Right forelimb (tissue), 1 donor: Measurements from ENCODE around the gene CDH8.
"Not testable (repeated sequence)": the region's sequence is repeated elsewhere in the genome, so short reads cannot be mapped to it uniquely, and the experiment has no call there.

Source experiments
- DNase-seq: peaks from one replicate; pipeline ENCODE4 v3.0.0-alpha.2; 2018

Gene CDH8

GRCh38 chr16:61836804-61837393, 199.3 kb downstream of the CDH8 start:
- no peak for DNase-seq

GRCh38 chr16:61834082-61834481, 202.2 kb downstream of the CDH8 start:
- DNase-seq: no peak

GRCh38 chr16:61831351-61831917, 204.8 kb downstream of the CDH8 start:
- no peak for DNase-seq

GRCh38 chr16:61829631-61830030, 206.6 kb downstream of the CDH8 start:
- DNase-seq: no peak

GRCh38 chr16:61823326-61823725, 212.9 kb downstream of the CDH8 start:
- DNase-seq: no peak

GRCh38 chr16:61820820-61821219, 215.4 kb downstream of the CDH8 start:
- no peak for DNase-seq

GRCh38 chr16:61820398-61820797, 215.8 kb downstream of the CDH8 start:
- DNase-seq: no peak

DNA sequence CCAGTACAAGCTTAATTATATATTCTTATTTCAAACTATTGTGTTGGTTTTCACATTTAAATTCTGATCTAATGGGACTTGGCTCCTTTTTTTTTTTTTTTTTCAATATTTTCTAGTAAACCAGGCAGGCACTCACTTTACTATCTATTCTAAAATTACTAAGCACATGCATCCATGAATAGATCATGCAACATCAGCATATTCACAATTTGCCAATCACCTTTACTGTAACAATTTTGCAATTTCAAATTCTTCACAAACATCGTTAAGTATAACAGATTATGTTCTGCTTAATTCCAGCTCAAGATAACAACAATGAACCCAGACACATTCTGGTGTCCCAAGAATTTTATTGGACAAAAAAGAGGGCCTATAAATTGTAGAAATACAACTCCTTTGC, 217.4 kb downstream of the CDH8 start:
- DNase-seq: no peak

DNA sequence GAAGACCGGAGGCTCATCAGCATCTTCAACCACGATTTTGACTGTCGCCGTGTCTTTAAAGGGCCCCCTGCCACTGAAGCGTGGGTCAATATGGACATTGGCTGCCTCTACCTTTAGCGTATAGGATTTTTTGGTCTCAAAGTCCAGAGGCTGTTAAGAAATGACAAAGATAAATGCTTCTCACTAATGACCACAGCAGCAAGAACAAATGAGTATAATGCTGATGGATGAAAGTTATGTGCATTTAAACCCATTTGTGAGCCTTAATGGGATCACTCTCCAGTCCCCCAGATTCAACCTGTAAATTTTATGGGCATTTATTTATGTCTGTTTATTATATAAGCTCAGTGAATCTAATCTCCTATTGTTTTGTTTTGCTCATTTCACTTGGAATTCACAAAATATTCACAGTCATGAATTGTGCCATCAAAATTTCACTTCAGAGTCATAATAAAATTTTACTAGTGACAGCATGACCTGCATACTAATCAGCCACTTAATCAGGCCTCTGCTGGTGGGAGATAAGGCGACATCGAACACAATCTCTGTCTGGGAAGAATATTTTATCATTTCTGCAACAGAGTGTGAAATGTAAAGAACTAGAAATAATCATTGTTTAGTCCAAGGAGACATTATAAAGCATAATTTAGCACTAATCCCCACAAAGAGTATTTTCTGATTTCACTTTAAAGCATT, 218.5 kb downstream of the CDH8 start:
- DNase-seq: no peak

DNA sequence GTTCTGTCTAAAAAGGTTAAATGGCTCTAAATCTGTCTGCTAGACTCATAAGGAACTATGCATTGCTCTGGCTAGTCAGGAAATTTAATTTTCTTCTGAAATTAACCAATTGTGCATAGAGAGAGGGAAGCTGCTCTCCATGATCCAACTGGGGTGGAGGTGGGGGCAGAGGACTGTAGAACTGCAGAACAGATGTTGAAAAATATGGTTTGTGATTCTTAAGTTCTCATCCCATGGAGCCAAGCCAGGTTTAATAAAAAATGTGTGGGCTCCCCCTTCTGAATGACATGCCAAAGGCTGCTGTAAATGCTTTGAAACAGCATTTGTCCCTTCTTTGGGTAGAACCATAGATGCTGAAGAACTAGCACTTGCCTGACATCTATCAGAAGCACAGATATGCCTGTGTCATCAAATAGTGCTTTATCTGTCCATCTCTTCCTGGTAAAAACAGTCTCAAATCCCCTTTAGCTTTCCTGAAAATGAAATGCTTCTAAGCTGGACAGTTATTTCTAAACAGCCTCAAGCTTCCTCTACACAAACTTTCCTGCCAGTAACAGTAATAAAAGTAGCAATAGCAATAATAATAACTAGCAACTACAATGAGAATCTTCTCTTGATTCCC, 221.4 kb downstream of the CDH8 start:
- DNase-seq: no peak

GRCh38 chr16:61813339-61813738, 222.9 kb downstream of the CDH8 start:
- DNase-seq: no peak

- DNase-seq: no peak
Observed at GRCh38 chr16:61812251-61812650, 224.0 kb downstream of the CDH8 start.

DNA sequence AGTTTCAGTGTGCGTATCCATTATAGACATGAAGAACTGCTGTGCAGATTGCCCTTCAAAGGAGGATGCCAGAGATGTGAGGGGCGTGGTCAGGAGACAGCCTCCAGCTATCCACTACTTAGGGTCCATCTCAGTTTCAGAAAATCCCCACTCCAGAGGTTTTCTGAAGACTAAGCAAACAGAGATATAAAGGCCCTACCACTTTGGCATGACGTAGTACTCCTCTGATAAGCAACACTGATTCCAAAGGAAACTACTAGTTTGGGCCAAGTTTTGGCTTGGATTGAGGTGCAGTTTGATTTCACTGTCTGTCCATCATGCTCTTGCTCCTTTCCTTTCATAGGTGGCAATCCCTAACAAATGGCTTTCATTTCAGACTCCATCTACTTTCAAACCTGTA, 228.7 kb downstream of the CDH8 start:
- no peak for DNase-seq

GRCh38 chr16:61801217-61801616, 235.0 kb downstream of the CDH8 start:
- DNase-seq: not testable (repeated sequence)

GRCh38 chr16:61798741-61799140, 237.5 kb downstream of the CDH8 start:
- no peak for DNase-seq

DNA sequence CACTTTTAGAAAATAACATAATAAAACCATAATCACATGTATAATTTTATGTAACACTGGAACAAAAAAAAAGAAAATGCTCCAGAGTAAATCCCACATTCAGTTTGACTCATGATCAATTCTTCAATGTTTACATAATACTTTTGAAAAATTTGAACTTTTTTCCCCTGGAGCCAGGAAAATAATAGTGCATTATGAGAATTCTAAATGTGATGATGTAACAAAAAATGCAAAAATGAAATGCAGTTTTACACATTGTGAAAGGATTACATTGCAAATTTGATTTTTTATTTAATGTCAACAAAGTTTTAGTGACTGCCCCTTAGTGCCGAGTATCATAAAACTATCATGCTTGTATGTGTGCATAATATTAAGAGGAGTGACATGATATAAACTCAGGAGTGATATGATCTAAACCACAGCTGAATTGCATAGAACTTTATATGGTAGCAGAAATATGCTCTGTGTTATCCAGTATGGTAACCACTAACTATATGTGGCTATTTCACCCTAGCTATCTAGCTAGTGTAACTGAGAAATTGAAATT, 238.2 kb downstream of the CDH8 start:
- no peak for DNase-seq

DNA sequence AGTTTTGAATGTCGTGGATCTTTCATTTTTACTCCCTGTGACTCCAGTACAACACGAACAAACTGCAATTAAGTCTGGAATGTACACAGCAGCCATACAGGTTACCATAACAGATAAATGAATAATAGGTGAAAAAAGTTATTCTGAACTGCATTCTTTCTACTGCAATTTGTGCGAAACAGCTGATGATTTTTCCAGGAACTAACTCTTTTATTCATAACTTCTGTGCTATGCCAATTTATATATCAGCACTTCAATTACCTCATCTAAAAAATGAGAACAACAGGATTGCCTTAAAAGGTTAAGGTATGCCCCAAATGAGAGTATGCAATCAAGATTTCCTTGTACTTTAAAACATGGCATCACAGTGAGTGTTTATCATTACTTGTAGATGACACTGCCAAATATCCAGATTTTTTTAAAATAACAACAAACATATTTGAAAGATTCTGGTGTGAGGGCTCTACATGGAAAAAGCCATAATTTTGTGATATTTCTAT, 238.9 kb downstream of the CDH8 start:
- DNase-seq: no peak

DNA sequence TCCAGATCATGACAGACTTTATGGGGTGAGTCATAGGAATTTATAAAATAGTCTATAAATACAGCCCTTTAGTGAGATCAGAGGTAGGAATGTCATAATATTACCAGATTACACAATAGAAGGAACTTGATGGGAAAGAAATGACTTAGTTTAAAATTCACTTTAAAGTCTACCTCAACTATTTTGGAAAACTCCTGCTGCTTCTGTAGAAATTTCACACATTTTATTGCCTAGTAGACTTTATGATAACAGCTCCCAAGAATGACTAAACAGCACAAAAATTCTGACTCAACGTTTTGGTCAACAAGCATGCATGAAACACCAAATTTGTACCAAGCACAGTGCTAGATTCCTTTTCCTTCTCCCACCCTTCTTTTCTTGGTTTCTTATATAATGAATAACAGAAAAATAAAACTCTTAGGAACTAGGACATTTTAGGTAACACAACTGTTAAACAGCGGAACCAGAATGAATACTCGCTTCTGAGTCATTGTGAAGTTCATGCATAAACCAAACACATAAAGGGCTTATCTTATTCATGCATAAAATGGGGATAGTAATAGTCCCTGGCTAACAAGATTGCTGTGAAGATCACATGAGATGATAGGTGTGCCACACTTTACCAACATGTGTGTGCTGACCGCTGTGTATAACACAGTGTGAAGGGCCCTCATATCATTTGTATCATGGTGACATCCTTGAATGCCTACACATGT, 243.9 kb downstream of the CDH8 start:
- DNase-seq: no peak

DNA sequence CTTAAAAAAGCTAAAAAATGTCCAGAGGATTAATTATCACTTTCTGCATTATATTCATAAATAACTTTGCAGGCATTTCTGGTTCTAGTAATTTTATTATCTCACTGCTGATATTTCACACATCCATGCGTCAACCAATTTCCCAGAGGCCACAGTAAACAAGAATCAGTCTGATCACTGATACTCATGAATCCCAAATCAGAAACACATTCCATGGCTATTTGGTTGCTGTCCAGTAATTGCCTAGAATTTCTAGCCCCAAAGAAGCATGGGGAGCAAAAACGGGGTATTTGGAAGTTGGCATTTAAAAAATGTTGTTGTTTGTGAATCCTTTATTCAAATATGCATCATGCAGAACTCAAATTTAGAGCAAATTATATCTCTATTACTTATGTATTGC, 244.8 kb downstream of the CDH8 start:
- no peak for DNase-seq

GRCh38 chr16:61781855-61782254, 254.4 kb downstream of the CDH8 start:
- DNase-seq: not testable (repeated sequence)

DNA sequence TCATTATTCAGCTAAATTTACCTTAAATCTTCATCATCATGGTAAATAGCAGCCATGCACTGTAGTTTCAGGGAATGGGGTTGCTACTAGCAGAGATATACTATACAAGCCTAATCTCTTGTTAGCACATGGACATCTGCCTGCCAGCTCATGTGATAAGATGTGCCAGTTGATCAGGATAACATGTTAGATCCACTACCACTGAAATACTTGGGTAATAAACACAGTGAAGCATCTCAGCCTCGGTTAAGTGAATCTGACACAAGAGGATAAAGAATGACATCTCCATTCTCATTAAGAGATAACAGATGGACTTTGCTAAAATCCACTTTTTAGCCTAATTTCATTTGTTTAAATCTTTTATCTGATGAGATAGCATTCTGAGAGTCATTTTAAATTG, 256.1 kb downstream of the CDH8 start:
- no peak for DNase-seq

- DNase-seq: no peak
Observed at GRCh38 chr16:61770301-61770700, 265.9 kb downstream of the CDH8 start.

DNA sequence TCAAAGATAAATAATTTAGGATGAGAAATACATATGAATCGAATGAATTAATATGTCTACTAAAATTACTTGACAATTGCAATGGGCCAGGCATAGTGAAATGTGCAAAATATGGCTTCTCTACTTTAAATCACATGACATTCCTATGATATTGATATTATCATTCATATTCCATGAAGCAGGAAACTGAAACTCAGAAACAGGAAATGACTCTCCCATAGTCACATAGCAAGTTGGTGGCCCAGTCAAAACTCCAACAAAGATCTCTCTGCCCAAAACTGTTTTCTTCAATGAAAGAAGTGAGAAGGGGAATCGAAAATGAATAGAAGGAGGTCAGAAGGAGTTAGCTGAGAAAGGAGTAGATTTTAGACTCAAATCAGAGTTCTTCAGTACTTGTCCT, 272.2 kb downstream of the CDH8 start:
- no peak for DNase-seq
